Keratinocyte (primary cell): Measurements from ENCODE around the gene MARCHF11. TPM values are rescaled to one million over a fixed set of nuclear protein-coding genes. Genes with fewer than 3 reads are reported as not detected.

Source experiments
- DNase-seq: peaks from one replicate; pipeline ENCODE4 v3.0.0-alpha.2; 2011; ENCODE audit warnings: low read depth, missing footprints, low spot score
- FAIRE-seq: peaks from 2 replicates; lab custom pipeline; 2011; peaks lifted over from hg19 to GRCh38; lab: Jason Lieb, UNC
- H2AFZ ChIP-seq: 2 replicates; pipeline ENCODE4 v1.6.0; 2012; ENCODE audit warnings: low read length, control low read depth, inconsistent platforms; ENCODE audit not compliant: control insufficient read depth
- H3K27ac ChIP-seq: 2 replicates; pipeline ENCODE4 v1.5.1; 2011; ENCODE audit warnings: low read length; ENCODE audit not compliant: control insufficient read depth, insufficient read depth
- H3K27me3 ChIP-seq: 3 replicates; pipeline ENCODE4 v1.6.0; 2011; ENCODE audit warnings: low read length; ENCODE audit not compliant: control insufficient read depth, insufficient read depth; ENCODE audit errors: extremely low read depth
- H3K36me3 ChIP-seq, 2 experiments: 2 replicates in 1 of 2; 3 replicates in 1 of 2; pipeline ENCODE4 v1.5.1; 2011; ENCODE audit warnings: low read length in 2 of 2, mild to moderate bottlenecking in 1 of 2; ENCODE audit not compliant: control insufficient read depth in 2 of 2, insufficient read depth in 2 of 2; ENCODE audit errors: extremely low read depth in 1 of 2
- H3K4me1 ChIP-seq: 3 replicates; pipeline ENCODE4 v1.5.1; 2011; ENCODE audit warnings: low read length; ENCODE audit not compliant: control insufficient read depth, insufficient read depth; ENCODE audit errors: extremely low read depth
- H3K4me2 ChIP-seq: 3 replicates; pipeline ENCODE4 v1.6.0; 2011; ENCODE audit warnings: low read depth, low read length; ENCODE audit not compliant: control insufficient read depth, insufficient read depth; ENCODE audit errors: extremely low read depth
- H3K4me3 ChIP-seq, 3 experiments: fragments of 200-600 bp in 1 of 3; sonication (generic) in 1 of 3; 2 replicates in 2 of 3; 3 replicates in 1 of 3; pipeline ENCODE4 v1.5.1; 2011 to 2016; ENCODE audit warnings: low read length in 3 of 3, mild to moderate bottlenecking in 3 of 3, control low read depth in 2 of 3, inconsistent platforms in 1 of 3, low read depth in 1 of 3, mixed read lengths in 1 of 3, mixed run types in 1 of 3, moderate library complexity in 1 of 3; ENCODE audit not compliant: control insufficient read depth in 2 of 3, insufficient read depth in 2 of 3; ENCODE audit errors: extremely low read depth in 1 of 3
- H3K79me2 ChIP-seq: 2 replicates; pipeline ENCODE4 v1.6.0; 2012; ENCODE audit warnings: low read length; ENCODE audit not compliant: control insufficient read depth, insufficient read depth
- H3K9ac ChIP-seq: 3 replicates; pipeline ENCODE4 v1.6.0; 2011; ENCODE audit warnings: low read length; ENCODE audit not compliant: control insufficient read depth, insufficient read depth; ENCODE audit errors: extremely low read depth
- H3K9me1 ChIP-seq: 3 replicates; pipeline ENCODE4 v1.6.0; 2011; ENCODE audit warnings: low read length; ENCODE audit not compliant: control insufficient read depth, insufficient read depth; ENCODE audit errors: extremely low read depth
- H3K9me3 ChIP-seq: 2 replicates; pipeline ENCODE4 v1.5.1; 2012; ENCODE audit warnings: low read depth, low read length; ENCODE audit not compliant: control insufficient read depth
- H4K20me1 ChIP-seq: 3 replicates; pipeline ENCODE4 v1.6.0; 2011; ENCODE audit warnings: low read length; ENCODE audit not compliant: control insufficient read depth, insufficient read depth; ENCODE audit errors: extremely low read depth
- CTCF ChIP-seq, 3 experiments: IDR thresholded peaks in 1 of 3; conservative IDR thresholded peaks in 1 of 3; optimal IDR thresholded peaks in 1 of 3; 2 replicates in 2 of 3; 3 replicates in 1 of 3; pipeline versions ENCODE3 to v1.5.1; 2011; ENCODE audit warnings: low read length in 3 of 3, mild to moderate bottlenecking in 3 of 3, moderate library complexity in 2 of 3, control low read depth in 1 of 3, inconsistent platforms in 1 of 3; ENCODE audit not compliant: insufficient read depth in 2 of 3; ENCODE audit errors: extremely low read depth in 1 of 3
- EZH2 ChIP-seq: IDR thresholded peaks from one replicate; pipeline ENCODE4 v1.6.1; 2012; ENCODE audit warnings: inconsistent platforms, mild to moderate bottlenecking, low read length, moderate library complexity
- dilution Hi-C: fragments of 300-500 bp; cut with MboI; formaldehyde crosslinking; loops from one replicate; pipeline ENCODE4 v1.7.0; 2020; ENCODE audit warnings: low sequenced_read_pairs; ENCODE audit not compliant: extremely low pct_ligation_motif_present
- polyA plus RNA-seq, 5 experiments: library from polyadenylated mRNA; depleted of rRNA in 3 of 5; stranded (reverse) in 3 of 5; stranded (forward) in 1 of 5; unstranded in 1 of 5; fragments of >200 nt; gene quantifications; 1 replicate in 1 of 5; 2 replicates in 3 of 5; 3 replicates in 1 of 5; pipeline versions ENCODE4 v1.2.1 to v1.2.3, GENCODE V29; 2011 to 2012; ENCODE audit warnings: missing spikeins in 2 of 5, low read depth in 1 of 5, low replicate concordance in 1 of 5

Gene MARCHF11
- polyA plus RNA-seq, 1 donor (not counting 4 experiments of a cell fraction or from before 2014, with no cell fraction given): 0.16 TPM

- H3K27me3 ChIP-seq: no peaks in the 10 kb centered on the region
- no peaks in the 10 kb centered on the region for H3K79me2 ChIP-seq
- H3K4me1 ChIP-seq: no peaks in the 10 kb centered on the region
- dilution Hi-C loops: no loop called here
- no peaks in the 10 kb centered on the region for H3K36me3 ChIP-seq
- H3K27ac ChIP-seq: no peak overlapping the region
- no peaks in the 10 kb centered on the region for H3K9me3 ChIP-seq
- TF ChIP-seq EZH2 (no peak), CTCF (optimal IDR thresholded peaks at IDR 0.05 in 1 of 3, IDR thresholded peaks at IDR 0.05 in 1 of 3, conservative IDR thresholded peaks at IDR 0.05 in 1 of 3; ENCODE audit: extremely low read depth in 1 of 3, insufficient read depth in 2 of 3, low read length in 3 of 3) (no peak)
- H3K4me2 ChIP-seq: no peak overlapping the region
- no peaks in the 10 kb centered on the region for H3K9me1 ChIP-seq
- no peak for DNase-seq
- FAIRE-seq: no peak
- H2AFZ ChIP-seq: no peak overlapping the region
- no peaks in the 10 kb centered on the region for H4K20me1 ChIP-seq
- no peak overlapping the region for H3K4me3 ChIP-seq
- no peak overlapping the region for H3K9ac ChIP-seq
Observed at GRCh38 chr5:16135003-16135402, 44.6 kb downstream of the MARCHF11 start.

GRCh38 chr5:16134204-16134603, 45.4 kb downstream of the MARCHF11 start:
- Histone ChIP-seq H3K27me3 (no peaks in the 10 kb centered on the region), H3K9ac (no peak overlapping the region), H4K20me1 (no peaks in the 10 kb centered on the region), H3K4me2 (no peak overlapping the region), H3K36me3 (no peaks in the 10 kb centered on the region), H3K4me1 (no peaks in the 10 kb centered on the region), H2AFZ (no peak overlapping the region), H3K9me3 (no peaks in the 10 kb centered on the region), H3K9me1 (no peaks in the 10 kb centered on the region), H3K4me3 (no peak overlapping the region), H3K79me2 (no peaks in the 10 kb centered on the region), H3K27ac (no peak overlapping the region)
- FAIRE-seq (no peak), DNase-seq (no peak)
- no peak for TF ChIP-seq EZH2
- TF ChIP-seq CTCF (optimal IDR thresholded peaks at IDR 0.05 in 1 of 3, IDR thresholded peaks at IDR 0.05 in 1 of 3, conservative IDR thresholded peaks at IDR 0.05 in 1 of 3; ENCODE audit: extremely low read depth in 1 of 3, insufficient read depth in 2 of 3, low read length in 3 of 3): no peak
- dilution Hi-C loops: no loop called here
